BE2C (cell line): ENCODE data around the gene CDR2L.
A peak's percentile ranks its signal among the peaks of the same experiment; 100 is the strongest.

Experiments used
- DNase-seq: peaks from one replicate; pipeline ENCODE4 v3.0.0-alpha.2; 2020
- H3K27me3 ChIP-seq: fragments of 250-450 bp; sonication (Bioruptor Pico); 2 replicates; pipeline ENCODE4 v1.5.1; 2020; ENCODE audit warnings: mild to moderate bottlenecking
- H3K36me3 ChIP-seq: fragments of 250-450 bp; sonication (Bioruptor Pico); 2 replicates; pipeline ENCODE4 v1.5.1; 2020; ENCODE audit warnings: mild to moderate bottlenecking
- H3K4me1 ChIP-seq: fragments of 250-450 bp; sonication (Bioruptor Pico); 2 replicates; pipeline ENCODE4 v1.5.1; 2020
- H3K4me3 ChIP-seq: 2 replicates; pipeline ENCODE4 v1.5.1; 2011; ENCODE audit warnings: low read depth, low read length
- H3K9me3 ChIP-seq: fragments of 250-450 bp; sonication (Bioruptor Pico); 2 replicates; pipeline ENCODE4 v1.5.1; 2020
- TF ChIP-seq, protein P1 (sequence below): IDR thresholded peaks from 2 replicates; pipeline ENCODE4 v1.5.1; 2012; ENCODE audit warnings: mild to moderate bottlenecking, low read depth, low read length

Gene CDR2L

DNA sequence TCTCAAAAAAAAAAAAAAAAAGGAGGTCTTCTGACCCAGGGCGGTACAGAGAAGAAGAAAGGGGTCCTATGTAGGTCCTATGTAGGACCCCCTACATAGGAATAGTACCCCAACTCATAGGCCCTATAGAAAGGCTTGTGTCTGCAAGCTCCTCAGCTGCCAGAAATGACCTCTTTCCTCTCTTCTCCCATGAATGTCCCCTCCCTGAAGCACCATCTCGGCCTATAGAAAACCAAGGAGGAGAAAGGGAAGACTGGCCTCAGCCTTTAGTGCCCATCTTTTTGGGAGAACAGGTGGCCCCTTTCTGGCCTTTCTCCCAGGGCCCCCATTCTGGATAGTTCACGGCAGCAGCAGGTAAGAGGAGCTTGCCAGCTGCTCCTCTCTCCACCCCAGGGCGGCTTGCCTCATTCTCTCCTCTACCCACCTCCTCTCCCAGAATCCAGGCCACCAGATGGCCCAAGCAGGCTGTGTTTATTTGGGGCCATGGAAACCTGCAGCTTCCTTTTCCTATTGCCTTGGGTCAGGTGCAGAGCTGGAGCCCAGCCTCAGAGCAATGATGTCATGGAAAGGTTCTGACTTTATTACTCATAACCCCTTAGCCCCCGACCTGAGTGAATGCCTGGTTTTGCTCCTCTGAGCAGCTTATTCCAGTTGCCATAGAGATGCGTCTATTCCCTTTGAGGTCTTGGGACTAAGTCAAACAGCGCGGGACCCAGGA lies 23.4 kb downstream of the CDR2L start:
- H3K4me1 ChIP-seq = peaks cover 9% of the 10 kb centered on the region
- H3K27me3 ChIP-seq = no peaks in the 10 kb centered on the region
- H3K4me3 ChIP-seq = peak overlapping the region; percentile 88
- no peaks in the 10 kb centered on the region for H3K9me3 ChIP-seq
- DNase-seq = peak; percentile 90
- no peaks in the 10 kb centered on the region for H3K36me3 ChIP-seq
- TF ChIP-seq, protein P1, sequence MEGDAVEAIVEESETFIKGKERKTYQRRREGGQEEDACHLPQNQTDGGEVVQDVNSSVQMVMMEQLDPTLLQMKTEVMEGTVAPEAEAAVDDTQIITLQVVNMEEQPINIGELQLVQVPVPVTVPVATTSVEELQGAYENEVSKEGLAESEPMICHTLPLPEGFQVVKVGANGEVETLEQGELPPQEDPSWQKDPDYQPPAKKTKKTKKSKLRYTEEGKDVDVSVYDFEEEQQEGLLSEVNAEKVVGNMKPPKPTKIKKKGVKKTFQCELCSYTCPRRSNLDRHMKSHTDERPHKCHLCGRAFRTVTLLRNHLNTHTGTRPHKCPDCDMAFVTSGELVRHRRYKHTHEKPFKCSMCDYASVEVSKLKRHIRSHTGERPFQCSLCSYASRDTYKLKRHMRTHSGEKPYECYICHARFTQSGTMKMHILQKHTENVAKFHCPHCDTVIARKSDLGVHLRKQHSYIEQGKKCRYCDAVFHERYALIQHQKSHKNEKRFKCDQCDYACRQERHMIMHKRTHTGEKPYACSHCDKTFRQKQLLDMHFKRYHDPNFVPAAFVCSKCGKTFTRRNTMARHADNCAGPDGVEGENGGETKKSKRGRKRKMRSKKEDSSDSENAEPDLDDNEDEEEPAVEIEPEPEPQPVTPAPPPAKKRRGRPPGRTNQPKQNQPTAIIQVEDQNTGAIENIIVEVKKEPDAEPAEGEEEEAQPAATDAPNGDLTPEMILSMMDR = no peak

DNA sequence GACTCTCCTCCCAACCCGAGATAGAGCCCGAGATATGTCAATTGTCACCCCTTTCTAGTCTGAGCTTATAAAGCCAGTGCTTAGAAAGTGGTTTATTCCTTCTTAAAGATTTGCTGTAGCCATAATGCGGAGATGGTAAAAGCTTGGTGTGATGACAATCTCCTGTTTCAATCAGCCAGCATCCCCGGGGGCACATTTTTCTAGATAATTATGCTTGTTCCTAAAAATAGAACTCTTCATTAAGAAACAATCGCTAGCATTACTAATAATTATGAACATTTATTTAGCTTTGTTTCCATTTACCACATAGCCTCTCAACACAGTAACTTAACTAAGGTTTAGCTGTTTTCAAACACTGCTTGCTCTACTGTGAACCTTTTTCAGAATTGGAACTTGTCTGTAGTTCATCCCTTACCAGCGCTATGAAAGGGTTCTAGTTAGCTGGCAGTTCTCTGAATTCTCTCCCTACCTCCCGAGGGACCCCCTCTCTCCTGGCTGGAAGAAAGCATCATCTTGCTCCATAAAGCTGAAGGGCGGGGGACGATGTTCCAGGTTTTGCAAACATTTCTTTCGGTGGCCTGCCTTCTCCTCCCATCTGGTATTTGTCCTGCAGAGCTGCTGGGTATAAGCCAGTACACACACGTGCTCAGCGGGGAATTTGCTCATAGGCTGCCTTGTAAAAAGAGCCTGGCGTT lies 24.1 kb downstream of the CDR2L start:
- Histone ChIP-seq H3K4me3 (peak overlapping the region; percentile 88), H3K36me3 (no peaks in the 10 kb centered on the region), H3K9me3 (no peaks in the 10 kb centered on the region), H3K27me3 (no peaks in the 10 kb centered on the region), H3K4me1 (peaks cover 9% of the 10 kb centered on the region)
- peak; percentile 74 for DNase-seq
- TF ChIP-seq, protein P1 = no peak

DNA sequence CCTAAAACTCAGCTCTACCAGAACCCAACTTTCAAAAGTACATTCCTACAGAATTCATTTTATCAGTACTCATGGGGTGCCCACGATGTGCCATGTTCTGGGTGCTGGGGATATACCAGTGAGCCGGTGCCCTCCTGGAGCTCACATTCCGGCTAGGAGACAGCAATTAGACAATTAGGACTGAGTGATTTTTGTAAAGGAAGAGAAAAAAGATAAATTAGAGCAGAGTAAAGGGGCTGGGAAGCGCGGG lies 24.6 kb downstream of the CDR2L start:
- no peaks in the 10 kb centered on the region for H3K9me3 ChIP-seq
- TF ChIP-seq, protein P1 = no peak
- DNase-seq = no peak

DNA sequence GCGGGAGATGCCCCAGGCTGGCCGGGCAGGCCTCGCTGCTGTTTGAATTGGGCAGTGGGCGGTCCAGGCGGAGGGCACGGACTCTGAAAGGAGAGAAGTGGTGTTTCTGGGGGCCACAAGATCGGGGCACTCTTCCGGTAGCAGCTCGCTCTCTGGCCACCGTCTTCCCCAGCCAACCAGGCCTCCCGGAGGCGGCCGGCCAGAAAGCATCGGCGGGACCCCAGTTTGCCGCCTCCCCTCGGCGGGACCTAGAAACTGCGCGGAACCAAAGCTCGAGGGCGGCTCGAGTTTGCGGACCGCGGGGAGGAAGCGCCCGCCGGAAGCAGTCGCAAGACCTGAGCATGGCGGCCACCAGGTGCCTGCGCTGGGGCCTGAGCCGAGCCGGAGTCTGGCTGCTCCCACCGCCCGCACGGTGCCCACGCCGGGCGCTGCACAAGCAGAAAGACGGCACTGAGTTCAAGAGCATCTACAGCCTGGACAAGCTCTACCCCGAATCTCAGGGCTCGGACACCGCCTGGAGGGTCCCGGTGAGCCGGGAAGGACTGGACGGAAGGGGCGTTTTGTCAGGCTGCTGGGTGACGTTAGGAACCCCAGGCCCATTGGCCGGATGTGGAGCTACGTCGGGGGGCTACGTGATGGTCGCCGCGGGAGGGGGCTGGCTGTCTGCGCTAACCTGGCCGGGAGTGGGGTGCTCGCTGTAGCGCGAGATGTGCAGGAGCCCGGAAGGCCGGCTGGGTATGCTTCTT lies 25.1 kb downstream of the CDR2L start, which contains the start of gene MRPL58:
TSS of gene MRPL58 (plus strand) at position 325 of the 746 bp plus-strand sequence. CDS start at position 342, 17 bp downstream.
- no peaks in the 10 kb centered on the region for H3K27me3 ChIP-seq
- peaks cover 9% of the 10 kb centered on the region for H3K4me1 ChIP-seq
- TF ChIP-seq, protein P1 = peak; percentile 44
- H3K36me3 ChIP-seq = no peaks in the 10 kb centered on the region
- H3K9me3 ChIP-seq = no peaks in the 10 kb centered on the region
- peak; percentile 93 for DNase-seq
- peak within 1 kb of the TSS; percentile 88 for H3K4me3 ChIP-seq

More for the DNA sequence above, 24.6 kb downstream of the CDR2L start:
- Histone ChIP-seq H3K36me3 (no peaks in the 10 kb centered on the region), H3K4me3 (peak overlapping the region; percentile 88), H3K27me3 (no peaks in the 10 kb centered on the region), H3K4me1 (peaks cover 9% of the 10 kb centered on the region)

DNA sequence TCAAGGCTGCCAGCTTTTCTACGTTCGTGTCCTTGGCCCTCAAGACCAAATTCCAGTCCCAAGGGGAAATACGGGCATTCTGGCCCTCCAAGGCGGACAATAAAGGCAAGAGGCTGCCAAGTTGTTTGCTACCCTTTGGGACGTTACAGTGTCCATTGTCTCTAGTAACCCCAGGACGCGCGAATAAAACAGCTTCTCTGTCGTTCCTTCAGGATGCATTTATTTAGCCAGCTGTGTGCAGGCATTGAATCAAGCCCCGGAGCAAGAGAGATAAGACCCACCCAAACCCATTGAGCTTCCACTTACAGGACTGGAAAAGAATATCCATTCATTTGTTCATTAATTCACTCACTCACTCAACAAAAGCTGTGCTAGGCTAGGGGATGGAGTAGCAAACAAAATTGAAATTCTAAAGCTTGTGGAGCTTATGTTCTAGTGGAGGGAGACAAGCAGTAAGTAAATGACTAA lies 25.7 kb downstream of the CDR2L start:
- TF ChIP-seq, protein P1 = no peak
- Histone ChIP-seq H3K27me3 (no peaks in the 10 kb centered on the region), H3K9me3 (no peaks in the 10 kb centered on the region), H3K36me3 (no peaks in the 10 kb centered on the region), H3K4me1 (peaks cover 9% of the 10 kb centered on the region), H3K4me3 (peak overlapping the region; percentile 88)
- no peak for DNase-seq
